SK-N-SH (cell line): ENCODE results near the gene HNRNPAB. TPM values are rescaled to one million over a fixed set of nuclear protein-coding genes. Genes with fewer than 3 reads are reported as not detected.

Source experiments
- CTCF ChIA-PET: fragments of 300-600, 350-600 bp; formaldehyde crosslinking; extraction: SDS; loops from one replicate; lab custom pipeline; 2021; lab: Yijun Ruan, JAX
- POLR2A ChIA-PET: fragments of 350-600 bp; sonication (Branson Sonifier 250); formaldehyde crosslinking; extraction: SDS; loops from one replicate; lab custom pipeline; 2020; ENCODE audit warnings: antibody characterized with exemption, inconsistent platforms; lab: Yijun Ruan, JAX
- DNase-seq: peaks from one replicate; pipeline ENCODE4 v3.0.0; 2012
- H2AFZ ChIP-seq: fragments of 200-600 bp; sonication (generic); 2 replicates; pipeline ENCODE4 v1.8.1; 2016; ENCODE audit warnings: antibody characterized with exemption, mild to moderate bottlenecking, low read depth
- H3F3A ChIP-seq: fragments of 200-600 bp; sonication (generic); replicated peaks from 2 replicates; pipeline ENCODE3; 2016; ENCODE audit warnings: antibody characterized with exemption, mild to moderate bottlenecking; ENCODE audit not compliant: insufficient read depth
- H3K27ac ChIP-seq, 2 experiments: fragments of 200-500 bp in 1 of 2; fragments of 200-600 bp in 1 of 2; sonication (Bioruptor generic) in 1 of 2; sonication (generic), shearing (Covaris generic) in 1 of 2; 2 replicates each; pipeline versions ENCODE4 v1.5.1 to v1.6.1; 2014 to 2016; ENCODE audit warnings: low read depth in 2 of 2, inconsistent platforms in 1 of 2, low read length in 1 of 2, mild to moderate bottlenecking in 1 of 2, mixed read lengths in 1 of 2
- H3K27me3 ChIP-seq: fragments of 200-600 bp; sonication (generic), shearing (Covaris generic); 2 replicates; pipeline ENCODE4 v1.6.1; 2016; ENCODE audit warnings: mixed run types; ENCODE audit not compliant: insufficient read depth
- H3K36me3 ChIP-seq, 2 experiments: fragments of 200-500 bp in 1 of 2; fragments of 200-600 bp in 1 of 2; sonication (Bioruptor generic) in 1 of 2; sonication (generic) in 1 of 2; replicated peaks in 1 of 2; 2 replicates each; pipeline versions ENCODE3 to v1.5.1; 2014 to 2016; ENCODE audit warnings: low read length in 1 of 2, mild to moderate bottlenecking in 1 of 2; ENCODE audit not compliant: insufficient read depth in 2 of 2, control insufficient read depth in 1 of 2
- H3K4me1 ChIP-seq, 2 experiments: fragments of 200-500 bp in 1 of 2; fragments of 200-600 bp in 1 of 2; sonication (Bioruptor generic) in 1 of 2; sonication (generic), shearing (Covaris generic) in 1 of 2; 2 replicates each; pipeline versions ENCODE4 v1.5.1 to v1.6.1; 2014 to 2016; ENCODE audit warnings: low read depth in 1 of 2, low read length in 1 of 2, mixed run types in 1 of 2; ENCODE audit not compliant: insufficient read depth in 2 of 2, control insufficient read depth in 1 of 2
- H3K4me2 ChIP-seq: fragments of 200-600 bp; sonication (generic), shearing (Covaris generic); 2 replicates; pipeline ENCODE4 v1.6.1; 2017; ENCODE audit warnings: mixed run types
- H3K4me3 ChIP-seq, 2 experiments: fragments of 200-500 bp in 1 of 2; fragments of 200-600 bp in 1 of 2; sonication (Bioruptor generic) in 1 of 2; sonication (generic), shearing (Covaris generic) in 1 of 2; 2 replicates each; pipeline versions ENCODE4 v1.5.1 to v1.8.1; 2014 to 2016; ENCODE audit warnings: low read depth in 2 of 2, inconsistent platforms in 1 of 2, low read length in 1 of 2, mild to moderate bottlenecking in 1 of 2, mixed read lengths in 1 of 2, moderate library complexity in 1 of 2
- H3K79me2 ChIP-seq: fragments of 200-600 bp; sonication (generic); 2 replicates; pipeline ENCODE4 v1.8.1; 2017; ENCODE audit warnings: mild to moderate bottlenecking; ENCODE audit not compliant: insufficient read depth
- H3K9ac ChIP-seq: fragments of 200-600 bp; sonication (generic); 2 replicates; pipeline ENCODE4 v1.6.1; 2017; ENCODE audit warnings: mixed run types
- H3K9me2 ChIP-seq: fragments of 200-600 bp; sonication (generic); 2 replicates; pipeline ENCODE4 v1.6.1; 2017; ENCODE audit warnings: mixed run types
- H3K9me3 ChIP-seq: fragments of 200-600 bp; sonication (generic); 2 replicates; pipeline ENCODE4 v1.6.1; 2017; ENCODE audit warnings: mixed run types, mild to moderate bottlenecking, moderate library complexity
- H4K20me1 ChIP-seq: fragments of 200-600 bp; sonication (generic); 2 replicates; pipeline ENCODE4 v1.6.1; 2017; ENCODE audit warnings: mild to moderate bottlenecking, mixed run types; ENCODE audit not compliant: insufficient read depth
- CHD2 ChIP-seq: fragments of 150-350 bp; IDR thresholded peaks from 2 replicates; pipeline ENCODE4 v1.6.1; 2018; ENCODE audit warnings: low read length; ENCODE audit not compliant: partially characterized antibody
- EZH2phosphoT487 ChIP-seq: fragments of 200-600 bp; sonication (generic); IDR thresholded peaks from 2 replicates; pipeline ENCODE4 v1.6.1; 2017; ENCODE audit warnings: low read depth, mixed run types, mild to moderate bottlenecking, antibody characterized with exemption, moderate library complexity, borderline replicate concordance
- FOXJ3 ChIP-seq: sonication (generic); formaldehyde crosslinking; IDR thresholded peaks from 2 replicates; pipeline ENCODE4 v1.5.1; 2020; ENCODE audit warnings: mild to moderate bottlenecking, missing genetic modification reagents
- FOXM1 ChIP-seq: IDR thresholded peaks from 2 replicates; pipeline ENCODE4 v1.4.0; 2012; ENCODE audit warnings: low read depth, mild to moderate bottlenecking
- GABPA ChIP-seq: IDR thresholded peaks from 2 replicates; pipeline ENCODE4 v1.4.0; 2012; ENCODE audit warnings: low read depth, mild to moderate bottlenecking
- JUND ChIP-seq: IDR thresholded peaks from 2 replicates; pipeline ENCODE4 v1.4.0; 2012
- MEF2A ChIP-seq: IDR thresholded peaks from 2 replicates; pipeline ENCODE4 v1.4.0; 2012; ENCODE audit warnings: low read depth, borderline replicate concordance
- NFIC ChIP-seq: IDR thresholded peaks from 2 replicates; pipeline ENCODE4 v1.4.0; 2012; ENCODE audit warnings: borderline replicate concordance
- POLR2AphosphoS5 ChIP-seq: IDR thresholded peaks from 2 replicates; pipeline ENCODE4 v1.6.1; 2012; ENCODE audit warnings: low read depth, low read length
- RAD21 ChIP-seq: IDR thresholded peaks from 2 replicates; pipeline ENCODE4 v1.6.1; 2012; ENCODE audit warnings: mild to moderate bottlenecking, low read length
- REST ChIP-seq: IDR thresholded peaks from 2 replicates; pipeline ENCODE4 v1.6.1; 2012; ENCODE audit warnings: mild to moderate bottlenecking, low read depth, low read length, moderate library complexity
- RFX5 ChIP-seq: IDR thresholded peaks from 2 replicates; pipeline ENCODE4 v1.6.1; 2012; ENCODE audit warnings: mild to moderate bottlenecking, improper control_type of control experiment, low read length
- SMC3 ChIP-seq: IDR thresholded peaks from 2 replicates; pipeline ENCODE4 v1.6.1; 2012; ENCODE audit warnings: low read depth, low read length, improper control_type of control experiment
- USF2 ChIP-seq: fragments of 150-350 bp; IDR thresholded peaks from 2 replicates; pipeline ENCODE4 v1.6.1; 2017; ENCODE audit warnings: antibody characterized with exemption, low read length, low read depth, borderline replicate concordance
- YY1 ChIP-seq: IDR thresholded peaks from 2 replicates; pipeline ENCODE4 v1.4.0; 2012; ENCODE audit warnings: low read depth, mild to moderate bottlenecking
- ZBTB33 ChIP-seq: IDR thresholded peaks from 2 replicates; pipeline ENCODE4 v1.4.0; 2012; ENCODE audit warnings: low read depth, borderline replicate concordance
- WGBS: methylation state at CpG from one replicate; pipeline ENCODE4 v1.1.6; 2017; ENCODE audit warnings: low lambda C conversion rate; 5-methylcytosine and 5-hydroxymethylcytosine counted together
- polyA plus RNA-seq, 3 experiments: library from polyadenylated mRNA; depleted of rRNA; stranded (reverse); fragments of >200 nt; gene quantifications; 2 replicates each; pipeline ENCODE4 v1.2.3, GENCODE V29; 2012

HNRNPAB gene
- polyA plus RNA-seq, 1 of the 3 experiments (the other 2 are of a cell fraction), result 164 TPM

GRCh38 chr5:178244576-178244975 is 40.2 kb downstream of the HNRNPAB start (continued):
- TF ChIP-seq FOXM1 (no peak), POLR2AphosphoS5 (no peak), GABPA (no peak)

GRCh38 chr5:178245389-178245788 is 41.1 kb downstream of the HNRNPAB start:
- H3K4me3 ChIP-seq, result no peak overlapping the region
- H3K36me3 ChIP-seq, result no peaks in the 10 kb centered on the region
- no peak overlapping the region for H3K4me2 ChIP-seq
- TF ChIP-seq RAD21 (no peak), JUND (no peak), SMC3 (no peak), USF2 (no peak), ZBTB33 (no peak), YY1 (no peak)
- no peaks in the 10 kb centered on the region for H3K79me2 ChIP-seq
- no peaks in the 10 kb centered on the region for H4K20me1 ChIP-seq
- no peak overlapping the region for H3K9ac ChIP-seq
- no peaks in the 10 kb centered on the region for H3K27me3 ChIP-seq
- no peaks in the 10 kb centered on the region for H3F3A ChIP-seq
- H3K27ac ChIP-seq, result no peak overlapping the region
- no peaks in the 10 kb centered on the region for H3K9me2 ChIP-seq
- ChIA-PET CTCF (no interaction called here), POLR2A (no interaction called here)
- 10% methylated on average over 2 of the region's 2 CpGs for WGBS
- no peaks in the 10 kb centered on the region for H3K9me3 ChIP-seq
- peaks cover 0 to 20% of the 10 kb centered on the region in 2 experiments; a peak in 1 of 4 replicates for H3K4me1 ChIP-seq
- no peak for DNase-seq
- no peak overlapping the region for H2AFZ ChIP-seq

- DNase-seq, result no peak
- CTCF ChIA-PET, result interaction anchor here (0.9 to 1.2 kb wide), 4 partner anchors 11 to 343 kb away, joined by 4 read pairs; partner anchors contain the start of gene COL23A1
- Histone ChIP-seq H3F3A (no peaks in the 10 kb centered on the region), H3K4me3 (no peak overlapping the region), H3K36me3 (no peaks in the 10 kb centered on the region), H3K27me3 (no peaks in the 10 kb centered on the region), H3K9me2 (no peaks in the 10 kb centered on the region), H3K9ac (no peak overlapping the region), H3K27ac (no peak overlapping the region), H3K4me1 (peaks cover 0 to 20% of the 10 kb centered on the region in 2 experiments; a peak in 1 of 4 replicates), H2AFZ (no peak overlapping the region), H3K4me2 (no peak overlapping the region), H4K20me1 (no peaks in the 10 kb centered on the region), H3K9me3 (no peaks in the 10 kb centered on the region), H3K79me2 (no peaks in the 10 kb centered on the region)
- TF ChIP-seq CHD2 (no peak), FOXJ3 (CRISPR knock-in tag) (no peak), POLR2AphosphoS5 (no peak), GABPA (no peak), ZBTB33 (no peak), MEF2A (no peak), NFIC (no peak), RFX5 (no peak), REST (no peak), EZH2phosphoT487 (no peak), JUND (no peak)
- POLR2A ChIA-PET, result no interaction called here
- 54% methylated on average over 8 of the region's 15 CpGs for WGBS
Observed at GRCh38 chr5:178246624-178247279, 42.4 kb downstream of the HNRNPAB start.
